HG03354 (cell line): ENCODE measurements around the gene COL4A5.
"Not testable (repeated sequence)": the region's sequence is repeated elsewhere in the genome, so short reads cannot be mapped to it uniquely, and the experiment has no call there.

Experiments used
- ATAC-seq: cut with Tn5 transposase; IDR thresholded peaks from one replicate; pipeline ENCODE4 v1.9.1; 2021; ENCODE audit warnings: mild to moderate bottlenecking; ENCODE audit not compliant: unreplicated experiment, poor library complexity, severe bottlenecking

COL4A5 gene

GRCh38 chrX:108447303-108447702 lies 7.7 kb downstream of the COL4A5 start:
- no peak for ATAC-seq

GRCh38 chrX:108453841-108454240 lies 14.2 kb downstream of the COL4A5 start:
- no peak for ATAC-seq

- ATAC-seq, result no peak
Observed at GRCh38 chrX:108456971-108457477, 17.4 kb downstream of the COL4A5 start.

- no peak for ATAC-seq
Observed at GRCh38 chrX:108464604-108465003, 25.0 kb downstream of the COL4A5 start.

- ATAC-seq, result no peak
Observed at GRCh38 chrX:108468486-108468885, 28.8 kb downstream of the COL4A5 start.

- ATAC-seq, result no peak
Observed at GRCh38 chrX:108473979-108474378, 34.3 kb downstream of the COL4A5 start.

GRCh38 chrX:108481528-108481927 lies 41.9 kb downstream of the COL4A5 start:
- ATAC-seq, result not testable (repeated sequence)

GRCh38 chrX:108484251-108484650 lies 44.6 kb downstream of the COL4A5 start:
- ATAC-seq, result no peak

GRCh38 chrX:108485960-108486359 lies 46.3 kb downstream of the COL4A5 start:
- ATAC-seq, result no peak

- ATAC-seq, result no peak
Observed at GRCh38 chrX:108494406-108495090, 54.9 kb downstream of the COL4A5 start.

GRCh38 chrX:108511721-108512120 lies 72.1 kb downstream of the COL4A5 start:
- no peak for ATAC-seq

GRCh38 chrX:108516184-108516583 lies 76.5 kb downstream of the COL4A5 start:
- ATAC-seq, result no peak

GRCh38 chrX:108527724-108528123 lies 88.1 kb downstream of the COL4A5 start:
- no peak for ATAC-seq

GRCh38 chrX:108537005-108537404 lies 97.4 kb downstream of the COL4A5 start:
- peak; percentile 94 for ATAC-seq

- ATAC-seq, result no peak
Observed at GRCh38 chrX:108541286-108541685, 101.6 kb downstream of the COL4A5 start.

GRCh38 chrX:108557580-108557979 lies 117.9 kb downstream of the COL4A5 start:
- ATAC-seq, result no peak

- ATAC-seq, result no peak
Observed at GRCh38 chrX:108558217-108558616, 118.6 kb downstream of the COL4A5 start.

- peak; percentile 91 for ATAC-seq
Observed at GRCh38 chrX:108573136-108573535, 133.5 kb downstream of the COL4A5 start.

- no peak for ATAC-seq
Observed at GRCh38 chrX:108582151-108582550, 142.5 kb downstream of the COL4A5 start.

- peak; percentile 73 for ATAC-seq
Observed at GRCh38 chrX:108584617-108585211, 145.1 kb downstream of the COL4A5 start.

GRCh38 chrX:108590496-108590895 lies 150.9 kb downstream of the COL4A5 start:
- no peak for ATAC-seq
